GM21423 (cell line): ENCODE results near the gene SH3RF1.
"Not testable (repeated sequence)": the region's sequence is repeated elsewhere in the genome, so short reads cannot be mapped to it uniquely, and the experiment has no call there.

ENCODE experiments used
- ATAC-seq: cut with Tn5 transposase; IDR thresholded peaks from one replicate; pipeline ENCODE4 v1.9.1; 2021; ENCODE audit warnings: mild to moderate bottlenecking, moderate library complexity; ENCODE audit not compliant: unreplicated experiment

The SH3RF1 gene

GRCh38 chr4:169202145-169202699, 68.5 kb downstream of the SH3RF1 start:
- no peak for ATAC-seq

GRCh38 chr4:169201222-169202144, 69.3 kb downstream of the SH3RF1 start:
- ATAC-seq = no peak

GRCh38 chr4:169200361-169201030, 70.3 kb downstream of the SH3RF1 start:
- no peak for ATAC-seq

GRCh38 chr4:169199184-169199583, 71.6 kb downstream of the SH3RF1 start:
- ATAC-seq = peak; percentile 42

GRCh38 chr4:169198167-169198566, 72.6 kb downstream of the SH3RF1 start:
- ATAC-seq = no peak

GRCh38 chr4:169197206-169197605, 73.5 kb downstream of the SH3RF1 start:
- ATAC-seq = not testable (repeated sequence)

- ATAC-seq = no peak
These were observed 75.7 kb downstream of the SH3RF1 start for GRCh38 chr4:169195032-169195431.

- not testable (repeated sequence) for ATAC-seq
These were observed 80.8 kb downstream of the SH3RF1 start for GRCh38 chr4:169189968-169190367.

- peak; percentile 94 for ATAC-seq
These were observed 81.4 kb downstream of the SH3RF1 start for GRCh38 chr4:169189372-169189771.

GRCh38 chr4:169188204-169188603, 82.6 kb downstream of the SH3RF1 start:
- ATAC-seq = no peak

- ATAC-seq = no peak
These were observed 85.4 kb downstream of the SH3RF1 start for GRCh38 chr4:169185133-169185956.

GRCh38 chr4:169184686-169185085, 86.1 kb downstream of the SH3RF1 start:
- no peak for ATAC-seq

- ATAC-seq = no peak
These were observed 86.5 kb downstream of the SH3RF1 start for GRCh38 chr4:169184236-169184635.

GRCh38 chr4:169183581-169183980, 87.2 kb downstream of the SH3RF1 start:
- ATAC-seq = no peak

GRCh38 chr4:169179609-169180521, 90.9 kb downstream of the SH3RF1 start:
- no peak for ATAC-seq

- not testable (repeated sequence) for ATAC-seq
These were observed 92.7 kb downstream of the SH3RF1 start for GRCh38 chr4:169178092-169178491.

- no peak for ATAC-seq
These were observed 95.3 kb downstream of the SH3RF1 start for GRCh38 chr4:169175476-169175875.

GRCh38 chr4:169175035-169175434, 95.7 kb downstream of the SH3RF1 start:
- ATAC-seq = no peak

GRCh38 chr4:169174247-169174646, 96.5 kb downstream of the SH3RF1 start:
- ATAC-seq = no peak
